SK-N-SH (cell line): ENCODE results near the gene SLC4A8. TPM values are rescaled to one million over a fixed set of nuclear protein-coding genes. Genes with fewer than 3 reads are reported as not detected.

ENCODE experiments used
- CTCF ChIA-PET: fragments of 300-600, 350-600 bp; formaldehyde crosslinking; extraction: SDS; loops from one replicate; lab custom pipeline; 2021; lab: Yijun Ruan, JAX
- POLR2A ChIA-PET: fragments of 350-600 bp; sonication (Branson Sonifier 250); formaldehyde crosslinking; extraction: SDS; loops from one replicate; lab custom pipeline; 2020; ENCODE audit warnings: antibody characterized with exemption, inconsistent platforms; lab: Yijun Ruan, JAX
- DNase-seq: peaks from one replicate; pipeline ENCODE4 v3.0.0; 2012
- H2AFZ ChIP-seq: fragments of 200-600 bp; sonication (generic); 2 replicates; pipeline ENCODE4 v1.8.1; 2016; ENCODE audit warnings: antibody characterized with exemption, mild to moderate bottlenecking, low read depth
- H3F3A ChIP-seq: fragments of 200-600 bp; sonication (generic); replicated peaks from 2 replicates; pipeline ENCODE3; 2016; ENCODE audit warnings: antibody characterized with exemption, mild to moderate bottlenecking; ENCODE audit not compliant: insufficient read depth
- H3K27ac ChIP-seq, 2 experiments: fragments of 200-500 bp in 1 of 2; fragments of 200-600 bp in 1 of 2; sonication (Bioruptor generic) in 1 of 2; sonication (generic), shearing (Covaris generic) in 1 of 2; 2 replicates each; pipeline versions ENCODE4 v1.5.1 to v1.6.1; 2014 to 2016; ENCODE audit warnings: low read depth in 2 of 2, inconsistent platforms in 1 of 2, low read length in 1 of 2, mild to moderate bottlenecking in 1 of 2, mixed read lengths in 1 of 2
- H3K27me3 ChIP-seq: fragments of 200-600 bp; sonication (generic), shearing (Covaris generic); 2 replicates; pipeline ENCODE4 v1.6.1; 2016; ENCODE audit warnings: mixed run types; ENCODE audit not compliant: insufficient read depth
- H3K36me3 ChIP-seq, 2 experiments: fragments of 200-500 bp in 1 of 2; fragments of 200-600 bp in 1 of 2; sonication (Bioruptor generic) in 1 of 2; sonication (generic) in 1 of 2; replicated peaks in 1 of 2; 2 replicates each; pipeline versions ENCODE3 to v1.5.1; 2014 to 2016; ENCODE audit warnings: low read length in 1 of 2, mild to moderate bottlenecking in 1 of 2; ENCODE audit not compliant: insufficient read depth in 2 of 2, control insufficient read depth in 1 of 2
- H3K4me1 ChIP-seq, 2 experiments: fragments of 200-500 bp in 1 of 2; fragments of 200-600 bp in 1 of 2; sonication (Bioruptor generic) in 1 of 2; sonication (generic), shearing (Covaris generic) in 1 of 2; 2 replicates each; pipeline versions ENCODE4 v1.5.1 to v1.6.1; 2014 to 2016; ENCODE audit warnings: low read depth in 1 of 2, low read length in 1 of 2, mixed run types in 1 of 2; ENCODE audit not compliant: insufficient read depth in 2 of 2, control insufficient read depth in 1 of 2
- H3K4me2 ChIP-seq: fragments of 200-600 bp; sonication (generic), shearing (Covaris generic); 2 replicates; pipeline ENCODE4 v1.6.1; 2017; ENCODE audit warnings: mixed run types
- H3K4me3 ChIP-seq, 2 experiments: fragments of 200-500 bp in 1 of 2; fragments of 200-600 bp in 1 of 2; sonication (Bioruptor generic) in 1 of 2; sonication (generic), shearing (Covaris generic) in 1 of 2; 2 replicates each; pipeline versions ENCODE4 v1.5.1 to v1.8.1; 2014 to 2016; ENCODE audit warnings: low read depth in 2 of 2, inconsistent platforms in 1 of 2, low read length in 1 of 2, mild to moderate bottlenecking in 1 of 2, mixed read lengths in 1 of 2, moderate library complexity in 1 of 2
- H3K79me2 ChIP-seq: fragments of 200-600 bp; sonication (generic); 2 replicates; pipeline ENCODE4 v1.8.1; 2017; ENCODE audit warnings: mild to moderate bottlenecking; ENCODE audit not compliant: insufficient read depth
- H3K9ac ChIP-seq: fragments of 200-600 bp; sonication (generic); 2 replicates; pipeline ENCODE4 v1.6.1; 2017; ENCODE audit warnings: mixed run types
- H3K9me2 ChIP-seq: fragments of 200-600 bp; sonication (generic); 2 replicates; pipeline ENCODE4 v1.6.1; 2017; ENCODE audit warnings: mixed run types
- H3K9me3 ChIP-seq: fragments of 200-600 bp; sonication (generic); 2 replicates; pipeline ENCODE4 v1.6.1; 2017; ENCODE audit warnings: mixed run types, mild to moderate bottlenecking, moderate library complexity
- H4K20me1 ChIP-seq: fragments of 200-600 bp; sonication (generic); 2 replicates; pipeline ENCODE4 v1.6.1; 2017; ENCODE audit warnings: mild to moderate bottlenecking, mixed run types; ENCODE audit not compliant: insufficient read depth
- EZH2phosphoT487 ChIP-seq: fragments of 200-600 bp; sonication (generic); IDR thresholded peaks from 2 replicates; pipeline ENCODE4 v1.6.1; 2017; ENCODE audit warnings: low read depth, mixed run types, mild to moderate bottlenecking, antibody characterized with exemption, moderate library complexity, borderline replicate concordance
- FOSL2 ChIP-seq: IDR thresholded peaks from 2 replicates; pipeline ENCODE4 v1.4.0; 2012; ENCODE audit warnings: low read depth, mild to moderate bottlenecking, moderate library complexity, borderline replicate concordance
- GABPA ChIP-seq: IDR thresholded peaks from 2 replicates; pipeline ENCODE4 v1.4.0; 2012; ENCODE audit warnings: low read depth, mild to moderate bottlenecking
- JUND ChIP-seq: IDR thresholded peaks from 2 replicates; pipeline ENCODE4 v1.4.0; 2012
- MAX ChIP-seq: IDR thresholded peaks from 2 replicates; pipeline ENCODE4 v1.4.0; 2012; ENCODE audit warnings: low read depth
- MXI1 ChIP-seq: IDR thresholded peaks from 2 replicates; pipeline ENCODE4 v1.6.1; 2012; ENCODE audit warnings: mild to moderate bottlenecking, low read depth, low read length, improper control_type of control experiment
- PBX3 ChIP-seq: IDR thresholded peaks from 2 replicates; pipeline ENCODE4; 2012
- REST ChIP-seq: IDR thresholded peaks from 2 replicates; pipeline ENCODE4 v1.6.1; 2012; ENCODE audit warnings: mild to moderate bottlenecking, low read depth, low read length, moderate library complexity
- RFX5 ChIP-seq: IDR thresholded peaks from 2 replicates; pipeline ENCODE4 v1.6.1; 2012; ENCODE audit warnings: mild to moderate bottlenecking, improper control_type of control experiment, low read length
- SIN3A ChIP-seq: IDR thresholded peaks from 2 replicates; pipeline ENCODE4 v1.6.1; 2012; ENCODE audit warnings: low read depth, mild to moderate bottlenecking, low read length, moderate library complexity, borderline replicate concordance
- SMC3 ChIP-seq: IDR thresholded peaks from 2 replicates; pipeline ENCODE4 v1.6.1; 2012; ENCODE audit warnings: low read depth, low read length, improper control_type of control experiment
- TAF1 ChIP-seq: IDR thresholded peaks from 2 replicates; pipeline ENCODE4 v1.6.1; 2012; ENCODE audit warnings: low read depth, mild to moderate bottlenecking, low read length, moderate library complexity, borderline replicate concordance
- TCF12 ChIP-seq: IDR thresholded peaks from 2 replicates; pipeline ENCODE4 v1.4.0; 2012
- USF2 ChIP-seq: fragments of 150-350 bp; IDR thresholded peaks from 2 replicates; pipeline ENCODE4 v1.6.1; 2017; ENCODE audit warnings: antibody characterized with exemption, low read length, low read depth, borderline replicate concordance
- YY1 ChIP-seq: IDR thresholded peaks from 2 replicates; pipeline ENCODE4 v1.4.0; 2012; ENCODE audit warnings: low read depth, mild to moderate bottlenecking
- ZBTB33 ChIP-seq: IDR thresholded peaks from 2 replicates; pipeline ENCODE4 v1.4.0; 2012; ENCODE audit warnings: low read depth, borderline replicate concordance
- WGBS: methylation state at CpG from one replicate; pipeline ENCODE4 v1.1.6; 2017; ENCODE audit warnings: low lambda C conversion rate; 5-methylcytosine and 5-hydroxymethylcytosine counted together
- polyA plus RNA-seq, 3 experiments: library from polyadenylated mRNA; depleted of rRNA; stranded (reverse); fragments of >200 nt; gene quantifications; 2 replicates each; pipeline ENCODE4 v1.2.3, GENCODE V29; 2012

Gene SLC4A8
- polyA plus RNA-seq, 1 of the 3 experiments (the other 2 are of a cell fraction), result 5.2 TPM

GRCh38 chr12:51517316-51517715 is 92.7 kb downstream of the SLC4A8 start:
- no peaks in the 10 kb centered on the region for H3K79me2 ChIP-seq
- H3K4me3 ChIP-seq, result no peak overlapping the region
- no peaks in the 10 kb centered on the region for H4K20me1 ChIP-seq
- peaks cover 0 to 5% of the 10 kb centered on the region in 2 experiments; a peak in 1 of 4 replicates for H3K4me1 ChIP-seq
- no peak overlapping the region for H3K27ac ChIP-seq
- no peaks in the 10 kb centered on the region for H3K9me3 ChIP-seq
- no peaks in the 10 kb centered on the region for H3K27me3 ChIP-seq
- CTCF ChIA-PET, result interaction anchor here (1.9 to 22.6 kb wide), 2 partner anchors 35 to 95 kb away, joined by 4 to 418 read pairs; partner anchors contain the start of gene SLC4A8
- H3K4me2 ChIP-seq, result no peak overlapping the region
- WGBS, result 77% methylated on average over 3 of the region's 3 CpGs
- H3K9me2 ChIP-seq, result no peaks in the 10 kb centered on the region
- H2AFZ ChIP-seq, result no peak overlapping the region
- H3K9ac ChIP-seq, result no peak overlapping the region
- POLR2A ChIA-PET, result no interaction called here
- no peaks in the 10 kb centered on the region for H3K36me3 ChIP-seq
- no peak for TF ChIP-seq SIN3A
- no peak for TF ChIP-seq REST
- TF ChIP-seq EZH2phosphoT487, result no peak
- TF ChIP-seq TCF12, result no peak
- TF ChIP-seq MAX, result no peak
- no peak for TF ChIP-seq GABPA
- TF ChIP-seq MXI1, result no peak
- no peak for TF ChIP-seq TAF1
- no peak for TF ChIP-seq JUND
- no peak for TF ChIP-seq FOSL2
- TF ChIP-seq ZBTB33, result no peak
- no peak for TF ChIP-seq USF2
- no peak for TF ChIP-seq YY1
- no peak for TF ChIP-seq SMC3
- TF ChIP-seq RFX5, result no peak
- no peak for TF ChIP-seq PBX3
- no peaks in the 10 kb centered on the region for H3F3A ChIP-seq
- no peak for DNase-seq
